HepG2 (cell line): ENCODE data around the gene PELI3. TPM values are rescaled to one million over a fixed set of nuclear protein-coding genes. Genes with fewer than 3 reads are reported as not detected.

Experiments used
- AGO1 ChIP-seq: fragments of 200-400 bp; formaldehyde crosslinking; IDR thresholded peaks from 2 replicates; pipeline ENCODE4 v1.6.1; 2017; ENCODE audit warnings: mild to moderate bottlenecking, low read depth, low read length, moderate library complexity; ENCODE audit not compliant: poor library complexity, severe bottlenecking
- BCL6 ChIP-seq: IDR thresholded peaks from 2 replicates; pipeline ENCODE4 v1.6.1; 2016; ENCODE audit warnings: missing genetic modification reagents, missing compliant biosample characterization
- BHLHE40 ChIP-seq: IDR thresholded peaks from 2 replicates; pipeline ENCODE4 v1.6.1; 2011; ENCODE audit warnings: low read length, improper control_type of control experiment
- FOXA3 ChIP-seq: IDR thresholded peaks from 2 replicates; pipeline ENCODE4 v1.6.1; 2016; ENCODE audit warnings: missing genetic modification reagents, missing compliant biosample characterization
- HIVEP1 ChIP-seq: sonication (generic); formaldehyde crosslinking; IDR thresholded peaks from 2 replicates; pipeline ENCODE4 v1.4.0; 2020; ENCODE audit warnings: mild to moderate bottlenecking, missing genetic modification reagents
- MAFK ChIP-seq, 2 experiments: IDR thresholded peaks in 1 of 2; conservative IDR thresholded peaks in 1 of 2; 2 replicates each; pipeline ENCODE4 v1.6.1; 2011; ENCODE audit warnings: improper control_type of control experiment in 2 of 2, low read length in 2 of 2
- MTF2 ChIP-seq: sonication (generic); formaldehyde crosslinking; IDR thresholded peaks from 2 replicates; pipeline ENCODE4 v1.5.0; 2020; ENCODE audit warnings: missing genetic modification reagents, borderline replicate concordance
- NFIB ChIP-seq: sonication (generic); formaldehyde crosslinking; IDR thresholded peaks from 2 replicates; pipeline ENCODE4 v1.9.0; 2021; ENCODE audit warnings: missing genetic modification reagents, mild to moderate bottlenecking, borderline replicate concordance
- NFKBIZ ChIP-seq: IDR thresholded peaks from 2 replicates; pipeline ENCODE4 v1.6.1; 2018; ENCODE audit warnings: missing genetic modification reagents, missing compliant biosample characterization
- SAFB2 ChIP-seq: sonication (generic); formaldehyde crosslinking; IDR thresholded peaks from 2 replicates; pipeline ENCODE4 v1.5.1; 2020; ENCODE audit warnings: missing genetic modification reagents, low read depth, mild to moderate bottlenecking, borderline replicate concordance
- SYNCRIP ChIP-seq: fragments of 200-400 bp; formaldehyde crosslinking; IDR thresholded peaks from 2 replicates; pipeline ENCODE4 v1.6.1; 2018; ENCODE audit warnings: mild to moderate bottlenecking, low read depth, low read length; ENCODE audit not compliant: insufficient read depth
- ZNF30 ChIP-seq: sonication (generic); formaldehyde crosslinking; IDR thresholded peaks from 2 replicates; pipeline ENCODE4 v1.5.0; 2020; ENCODE audit warnings: mild to moderate bottlenecking, missing genetic modification reagents
- ZNF446 ChIP-seq: sonication (generic); formaldehyde crosslinking; IDR thresholded peaks from 2 replicates; pipeline ENCODE4 v1.5.0; 2020; ENCODE audit warnings: mild to moderate bottlenecking, missing genetic modification reagents
- ZNF660 ChIP-seq: sonication (generic); formaldehyde crosslinking; IDR thresholded peaks from 2 replicates; pipeline ENCODE4 v1.5.1; 2020; ENCODE audit warnings: mild to moderate bottlenecking, low read depth, missing genetic modification reagents, borderline replicate concordance
- ZNF7 ChIP-seq: IDR thresholded peaks from 2 replicates; pipeline ENCODE4 v1.6.1; 2016; ENCODE audit warnings: missing biosample characterization, missing genetic modification reagents
- polyA plus RNA-seq, 8 experiments: library from polyadenylated mRNA; depleted of rRNA in 3 of 8; stranded (reverse) in 7 of 8; unstranded in 1 of 8; fragments of >200 nt; fragmentation: Illumina TruSeq in 4 of 8; extraction: Trizol in 4 of 8; gene quantifications; 2 replicates each; pipeline versions ENCODE4 v1.2.1 to v1.2.3, GENCODE V29; 2011 to 2016; ENCODE audit warnings: low read depth in 4 of 8, missing spikeins in 1 of 8, mixed read lengths in 1 of 8; ENCODE audit not compliant: insufficient read depth in 1 of 8
- total RNA-seq, 5 experiments: library from RNA; depleted of rRNA; stranded (reverse); fragments of >200 nt; fragmentation: Illumina TruSeq; extraction: Trizol; gene quantifications; 2 replicates each; pipeline ENCODE4 v1.2.3, GENCODE V29; 2016; ENCODE audit warnings: low read depth in 1 of 5
- TF ChIP-seq, protein P1 (sequence below): sonication (generic); formaldehyde crosslinking; IDR thresholded peaks from 2 replicates; pipeline ENCODE4 v1.5.1; 2020; ENCODE audit warnings: missing genetic modification reagents, mild to moderate bottlenecking, borderline replicate concordance
- TF ChIP-seq, protein P2 (sequence below): sonication (generic); formaldehyde crosslinking; IDR thresholded peaks from 2 replicates; pipeline ENCODE4 v1.4.0; 2020; ENCODE audit warnings: missing genetic modification reagents
- TF ChIP-seq, protein P3 (sequence below): sonication (generic); formaldehyde crosslinking; IDR thresholded peaks from 2 replicates; pipeline ENCODE4 v1.8.1; 2023; ENCODE audit warnings: mild to moderate bottlenecking, missing genetic modification reagents
- TF ChIP-seq, protein P4 (sequence below): sonication (generic); formaldehyde crosslinking; IDR thresholded peaks from 2 replicates; pipeline ENCODE4 v1.4.0; 2020; ENCODE audit warnings: missing genetic modification reagents
- TF ChIP-seq, protein P5 (sequence below): sonication (generic); formaldehyde crosslinking; IDR thresholded peaks from 2 replicates; pipeline ENCODE4 v1.4.0; 2020; ENCODE audit warnings: missing genetic modification reagents

Gene PELI3
- total and polyA plus RNA-seq, 2 of the 13 experiments (the other 11 are each of a cell fraction or from before 2014, with no cell fraction given), result 2.0 to 4.0 TPM

DNA sequence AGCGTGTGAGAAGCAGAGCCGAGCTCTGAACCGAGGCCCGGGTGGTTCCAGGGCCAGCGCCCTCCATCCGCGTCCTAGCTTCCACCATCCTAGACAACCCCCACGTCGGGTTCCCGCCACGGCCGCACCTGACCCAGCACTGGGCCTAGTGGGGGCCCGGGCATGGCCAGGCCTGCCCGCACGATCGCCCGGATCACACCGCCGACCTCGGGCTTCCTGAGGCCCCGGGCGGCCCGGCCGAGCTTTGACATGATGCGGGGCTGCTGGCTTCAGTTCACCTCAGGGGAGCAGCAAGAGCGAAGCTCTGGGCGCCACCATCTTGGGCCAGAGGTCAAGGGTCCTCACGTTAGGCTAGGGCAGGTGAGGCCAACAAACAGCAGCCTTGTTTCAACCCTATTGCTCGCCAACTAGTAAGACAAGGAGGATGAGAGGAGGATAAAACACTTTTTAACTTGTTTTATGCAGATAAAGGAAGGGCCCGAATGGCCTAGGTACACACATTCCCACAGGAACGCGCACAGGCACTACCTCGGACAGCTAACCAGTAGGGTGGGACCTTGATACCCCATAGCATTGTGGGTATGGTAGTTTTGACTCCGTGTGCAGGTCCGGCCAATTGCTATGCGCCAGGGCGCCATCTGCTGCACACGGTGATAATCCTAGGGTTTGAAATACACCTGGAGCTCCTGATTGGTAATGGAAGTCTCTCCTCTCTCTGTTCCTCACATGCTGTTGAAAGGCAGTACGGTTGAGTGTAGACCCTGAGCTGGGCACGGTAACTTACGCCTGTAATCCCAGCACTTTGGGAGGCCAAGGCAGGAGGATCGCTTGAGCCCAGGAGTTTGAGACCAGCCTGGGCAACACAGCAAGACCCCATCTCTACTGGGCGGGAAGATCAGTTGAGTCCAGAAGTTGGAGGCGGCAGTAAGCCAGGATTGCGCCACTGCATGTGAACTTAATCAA, 27.9 kb upstream of the PELI3 start, which contains the start of gene MRPL11 (continued):
- TF ChIP-seq MTF2 (no peak), HIVEP1 (CRISPR knock-in tag) (no peak), FOXA3 (CRISPR knock-in tag) (peak; percentile 60), BHLHE40 (0 out of 2 replicates have a peak, but pooled peaks have one; percentile 30), ZNF7 (CRISPR knock-in tag) (no peak), AGO1 (no peak), ZNF30 (CRISPR knock-in tag) (no peak), BCL6 (no peak), NFIB (CRISPR knock-in tag) (no peak), SAFB2 (CRISPR knock-in tag) (no peak), ZNF660 (CRISPR knock-in tag) (no peak), NFKBIZ (no peak), MAFK (conservative IDR thresholded peaks at IDR 0.05 in 1 of 2, IDR thresholded peaks at IDR 0.05 in 1 of 2; ENCODE audit: low read length in 2 of 2) (no peak), SYNCRIP (no peak), ZNF446 (CRISPR knock-in tag) (no peak)
- TF ChIP-seq, protein P1, sequence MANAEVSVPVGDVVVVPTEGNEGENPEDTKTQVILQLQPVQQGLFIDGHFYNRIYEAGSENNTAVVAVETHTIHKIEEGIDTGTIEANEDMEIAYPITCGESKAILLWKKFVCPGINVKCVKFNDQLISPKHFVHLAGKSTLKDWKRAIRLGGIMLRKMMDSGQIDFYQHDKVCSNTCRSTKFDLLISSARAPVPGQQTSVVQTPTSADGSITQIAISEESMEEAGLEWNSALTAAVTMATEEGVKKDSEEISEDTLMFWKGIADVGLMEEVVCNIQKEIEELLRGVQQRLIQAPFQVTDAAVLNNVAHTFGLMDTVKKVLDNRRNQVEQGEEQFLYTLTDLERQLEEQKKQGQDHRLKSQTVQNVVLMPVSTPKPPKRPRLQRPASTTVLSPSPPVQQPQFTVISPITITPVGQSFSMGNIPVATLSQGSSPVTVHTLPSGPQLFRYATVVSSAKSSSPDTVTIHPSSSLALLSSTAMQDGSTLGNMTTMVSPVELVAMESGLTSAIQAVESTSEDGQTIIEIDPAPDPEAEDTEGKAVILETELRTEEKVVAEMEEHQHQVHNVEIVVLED (CRISPR knock-in tag), result peak; percentile 74; the same call in 1 of the 2 replicates
- TF ChIP-seq, protein P2, sequence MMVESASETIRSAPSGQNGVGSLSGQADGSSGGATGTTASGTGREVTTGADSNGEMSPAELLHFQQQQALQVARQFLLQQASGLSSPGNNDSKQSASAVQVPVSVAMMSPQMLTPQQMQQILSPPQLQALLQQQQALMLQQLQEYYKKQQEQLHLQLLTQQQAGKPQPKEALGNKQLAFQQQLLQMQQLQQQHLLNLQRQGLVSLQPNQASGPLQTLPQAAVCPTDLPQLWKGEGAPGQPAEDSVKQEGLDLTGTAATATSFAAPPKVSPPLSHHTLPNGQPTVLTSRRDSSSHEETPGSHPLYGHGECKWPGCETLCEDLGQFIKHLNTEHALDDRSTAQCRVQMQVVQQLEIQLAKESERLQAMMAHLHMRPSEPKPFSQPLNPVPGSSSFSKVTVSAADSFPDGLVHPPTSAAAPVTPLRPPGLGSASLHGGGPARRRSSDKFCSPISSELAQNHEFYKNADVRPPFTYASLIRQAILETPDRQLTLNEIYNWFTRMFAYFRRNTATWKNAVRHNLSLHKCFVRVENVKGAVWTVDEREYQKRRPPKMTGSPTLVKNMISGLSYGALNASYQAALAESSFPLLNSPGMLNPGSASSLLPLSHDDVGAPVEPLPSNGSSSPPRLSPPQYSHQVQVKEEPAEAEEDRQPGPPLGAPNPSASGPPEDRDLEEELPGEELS (CRISPR knock-in tag), result no peak; the same call in 1 of the 2 replicates
- TF ChIP-seq, protein P3, sequence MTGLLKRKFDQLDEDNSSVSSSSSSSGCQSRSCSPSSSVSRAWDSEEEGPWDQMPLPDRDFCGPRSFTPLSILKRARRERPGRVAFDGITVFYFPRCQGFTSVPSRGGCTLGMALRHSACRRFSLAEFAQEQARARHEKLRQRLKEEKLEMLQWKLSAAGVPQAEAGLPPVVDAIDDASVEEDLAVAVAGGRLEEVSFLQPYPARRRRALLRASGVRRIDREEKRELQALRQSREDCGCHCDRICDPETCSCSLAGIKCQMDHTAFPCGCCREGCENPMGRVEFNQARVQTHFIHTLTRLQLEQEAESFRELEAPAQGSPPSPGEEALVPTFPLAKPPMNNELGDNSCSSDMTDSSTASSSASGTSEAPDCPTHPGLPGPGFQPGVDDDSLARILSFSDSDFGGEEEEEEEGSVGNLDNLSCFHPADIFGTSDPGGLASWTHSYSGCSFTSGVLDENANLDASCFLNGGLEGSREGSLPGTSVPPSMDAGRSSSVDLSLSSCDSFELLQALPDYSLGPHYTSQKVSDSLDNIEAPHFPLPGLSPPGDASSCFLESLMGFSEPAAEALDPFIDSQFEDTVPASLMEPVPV (CRISPR knock-in tag), result no peak
- TF ChIP-seq, protein P4, sequence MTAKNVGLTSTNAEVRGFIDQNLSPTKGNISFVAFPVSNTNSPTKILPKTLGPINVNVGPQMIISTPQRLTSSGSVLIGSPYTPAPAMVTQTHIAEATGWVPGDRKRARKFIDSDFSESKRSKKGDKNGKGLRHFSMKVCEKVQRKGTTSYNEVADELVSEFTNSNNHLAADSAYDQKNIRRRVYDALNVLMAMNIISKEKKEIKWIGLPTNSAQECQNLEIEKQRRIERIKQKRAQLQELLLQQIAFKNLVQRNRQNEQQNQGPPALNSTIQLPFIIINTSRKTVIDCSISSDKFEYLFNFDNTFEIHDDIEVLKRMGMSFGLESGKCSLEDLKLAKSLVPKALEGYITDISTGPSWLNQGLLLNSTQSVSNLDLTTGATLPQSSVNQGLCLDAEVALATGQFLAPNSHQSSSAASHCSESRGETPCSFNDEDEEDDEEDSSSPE (CRISPR knock-in tag), result peak; percentile 61
- TF ChIP-seq, protein P5, sequence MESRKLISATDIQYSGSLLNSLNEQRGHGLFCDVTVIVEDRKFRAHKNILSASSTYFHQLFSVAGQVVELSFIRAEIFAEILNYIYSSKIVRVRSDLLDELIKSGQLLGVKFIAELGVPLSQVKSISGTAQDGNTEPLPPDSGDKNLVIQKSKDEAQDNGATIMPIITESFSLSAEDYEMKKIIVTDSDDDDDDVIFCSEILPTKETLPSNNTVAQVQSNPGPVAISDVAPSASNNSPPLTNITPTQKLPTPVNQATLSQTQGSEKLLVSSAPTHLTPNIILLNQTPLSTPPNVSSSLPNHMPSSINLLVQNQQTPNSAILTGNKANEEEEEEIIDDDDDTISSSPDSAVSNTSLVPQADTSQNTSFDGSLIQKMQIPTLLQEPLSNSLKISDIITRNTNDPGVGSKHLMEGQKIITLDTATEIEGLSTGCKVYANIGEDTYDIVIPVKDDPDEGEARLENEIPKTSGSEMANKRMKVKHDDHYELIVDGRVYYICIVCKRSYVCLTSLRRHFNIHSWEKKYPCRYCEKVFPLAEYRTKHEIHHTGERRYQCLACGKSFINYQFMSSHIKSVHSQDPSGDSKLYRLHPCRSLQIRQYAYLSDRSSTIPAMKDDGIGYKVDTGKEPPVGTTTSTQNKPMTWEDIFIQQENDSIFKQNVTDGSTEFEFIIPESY (CRISPR knock-in tag), result peak; percentile 9; the same call in 1 of the 2 replicates
